Measurements from ENCODE around the gene TLDC2. TPM values are rescaled to one million over a fixed set of nuclear protein-coding genes. Genes with fewer than 3 reads are reported as not detected.

The TLDC2 gene
- total RNA-seq, 1 experiment from 2014 or later: 0.17 TPM

DNA sequence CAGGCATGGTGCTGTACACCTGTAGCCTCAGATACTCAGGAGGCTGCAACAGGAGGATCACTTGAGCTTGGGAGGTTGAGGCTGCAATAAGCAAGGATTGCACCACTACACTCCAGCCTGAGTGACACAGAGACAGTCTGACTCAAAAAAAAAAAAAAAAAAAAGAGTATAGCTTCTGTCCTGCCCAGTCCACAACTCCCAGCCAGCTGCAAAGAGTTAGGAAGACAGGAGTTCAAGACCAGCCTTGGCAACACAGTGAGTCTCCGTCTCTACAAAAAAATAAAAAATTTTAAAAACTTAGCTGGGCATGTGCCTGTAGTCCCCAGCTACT lies 28.3 kb upstream of the TLDC2 start:
- ChIA-PET POLR2A (interaction anchor here (0.8 kb wide), 1 partner anchor 12 kb away, joined by 4 read pairs; no protein-coding TSS in a partner anchor), CTCF (interaction anchor here (0.6 to 3.2 kb wide), 7 partner anchors 8 to 45 kb away, joined by 3 to 14 read pairs (median 3); no protein-coding TSS in a partner anchor)
- H3K27ac Mint-ChIP-seq: no peak overlapping the region
- DNase-seq (ENCODE audit: low spot score): no peak
- H3K4me3 Mint-ChIP-seq: no peak overlapping the region
- H3K36me3 Mint-ChIP-seq: peaks cover 14% of the 10 kb centered on the region
- no peak for ATAC-seq
- TF ChIP-seq GTF2I (CRISPR knock-in tag; conservative IDR thresholded peaks at IDR 0.05): no peak
- TF ChIP-seq ZNF219 (CRISPR knock-in tag; IDR thresholded peaks at IDR 0.05; ENCODE audit: borderline replicate concordance): no peak
- H3K9me3 Mint-ChIP-seq: peaks cover 12% of the 10 kb centered on the region
- peaks cover 11% of the 10 kb centered on the region for H3K4me1 Mint-ChIP-seq
- no peaks in the 10 kb centered on the region for H3K27me3 Mint-ChIP-seq (ENCODE audit: low read depth)

DNA sequence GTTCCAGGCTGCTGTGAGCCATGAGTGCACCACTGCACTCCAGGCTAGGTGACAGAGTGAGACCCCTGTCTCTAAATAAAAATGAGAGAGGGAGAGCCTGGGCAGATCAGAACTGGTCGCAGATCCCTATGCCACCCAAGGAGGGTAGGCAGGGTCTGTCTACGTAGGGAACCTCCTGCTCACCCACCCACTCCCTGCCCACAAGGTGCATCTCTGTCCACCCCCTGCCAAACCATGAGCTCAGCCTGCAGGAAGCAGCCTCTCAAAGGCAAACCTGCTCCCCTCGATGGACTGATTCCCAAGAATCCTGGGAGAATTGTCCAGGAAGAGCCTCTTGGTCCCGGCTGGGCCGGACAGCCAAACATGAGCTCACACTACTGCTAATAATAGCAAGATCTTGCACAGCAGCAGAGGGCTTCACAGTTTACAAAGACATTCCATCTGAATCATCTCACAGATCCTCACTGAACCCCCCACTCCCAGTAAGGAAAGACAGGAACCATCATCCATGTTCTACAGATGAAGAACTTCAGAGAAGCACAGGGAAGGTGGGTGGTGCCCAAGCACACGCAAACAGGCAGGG lies 27.8 kb upstream of the TLDC2 start:
- peak overlapping the region; percentile 49; the same call in 1 of the 2 replicates for H3K27ac Mint-ChIP-seq
- ATAC-seq (no peak), DNase-seq (ENCODE audit: low spot score) (no peak)
- peaks cover 12% of the 10 kb centered on the region for H3K9me3 Mint-ChIP-seq
- peaks cover 8% of the 10 kb centered on the region for H3K4me1 Mint-ChIP-seq
- peaks cover 14% of the 10 kb centered on the region for H3K36me3 Mint-ChIP-seq
- H3K27me3 Mint-ChIP-seq (ENCODE audit: low read depth): no peaks in the 10 kb centered on the region
- TF ChIP-seq, protein P1, sequence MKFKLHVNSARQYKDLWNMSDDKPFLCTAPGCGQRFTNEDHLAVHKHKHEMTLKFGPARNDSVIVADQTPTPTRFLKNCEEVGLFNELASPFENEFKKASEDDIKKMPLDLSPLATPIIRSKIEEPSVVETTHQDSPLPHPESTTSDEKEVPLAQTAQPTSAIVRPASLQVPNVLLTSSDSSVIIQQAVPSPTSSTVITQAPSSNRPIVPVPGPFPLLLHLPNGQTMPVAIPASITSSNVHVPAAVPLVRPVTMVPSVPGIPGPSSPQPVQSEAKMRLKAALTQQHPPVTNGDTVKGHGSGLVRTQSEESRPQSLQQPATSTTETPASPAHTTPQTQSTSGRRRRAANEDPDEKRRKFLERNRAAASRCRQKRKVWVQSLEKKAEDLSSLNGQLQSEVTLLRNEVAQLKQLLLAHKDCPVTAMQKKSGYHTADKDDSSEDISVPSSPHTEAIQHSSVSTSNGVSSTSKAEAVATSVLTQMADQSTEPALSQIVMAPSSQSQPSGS (CRISPR knock-in tag; IDR thresholded peaks at IDR 0.05; ENCODE audit: borderline replicate concordance, low read depth): no peak
- TF ChIP-seq NR2C2 (CRISPR knock-in tag; IDR thresholded peaks at IDR 0.05): no peak
- TF ChIP-seq, protein P2, sequence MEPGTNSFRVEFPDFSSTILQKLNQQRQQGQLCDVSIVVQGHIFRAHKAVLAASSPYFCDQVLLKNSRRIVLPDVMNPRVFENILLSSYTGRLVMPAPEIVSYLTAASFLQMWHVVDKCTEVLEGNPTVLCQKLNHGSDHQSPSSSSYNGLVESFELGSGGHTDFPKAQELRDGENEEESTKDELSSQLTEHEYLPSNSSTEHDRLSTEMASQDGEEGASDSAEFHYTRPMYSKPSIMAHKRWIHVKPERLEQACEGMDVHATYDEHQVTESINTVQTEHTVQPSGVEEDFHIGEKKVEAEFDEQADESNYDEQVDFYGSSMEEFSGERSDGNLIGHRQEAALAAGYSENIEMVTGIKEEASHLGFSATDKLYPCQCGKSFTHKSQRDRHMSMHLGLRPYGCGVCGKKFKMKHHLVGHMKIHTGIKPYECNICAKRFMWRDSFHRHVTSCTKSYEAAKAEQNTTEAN (CRISPR knock-in tag; IDR thresholded peaks at IDR 0.05): no peak
- no peak for TF ChIP-seq NFYB (CRISPR knock-in tag; conservative IDR thresholded peaks at IDR 0.05; ENCODE audit: low read depth)
- TF ChIP-seq, protein P3, sequence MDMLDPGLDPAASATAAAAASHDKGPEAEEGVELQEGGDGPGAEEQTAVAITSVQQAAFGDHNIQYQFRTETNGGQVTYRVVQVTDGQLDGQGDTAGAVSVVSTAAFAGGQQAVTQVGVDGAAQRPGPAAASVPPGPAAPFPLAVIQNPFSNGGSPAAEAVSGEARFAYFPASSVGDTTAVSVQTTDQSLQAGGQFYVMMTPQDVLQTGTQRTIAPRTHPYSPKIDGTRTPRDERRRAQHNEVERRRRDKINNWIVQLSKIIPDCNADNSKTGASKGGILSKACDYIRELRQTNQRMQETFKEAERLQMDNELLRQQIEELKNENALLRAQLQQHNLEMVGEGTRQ (CRISPR knock-in tag; IDR thresholded peaks at IDR 0.05): no peak
- TF ChIP-seq, protein P4, sequence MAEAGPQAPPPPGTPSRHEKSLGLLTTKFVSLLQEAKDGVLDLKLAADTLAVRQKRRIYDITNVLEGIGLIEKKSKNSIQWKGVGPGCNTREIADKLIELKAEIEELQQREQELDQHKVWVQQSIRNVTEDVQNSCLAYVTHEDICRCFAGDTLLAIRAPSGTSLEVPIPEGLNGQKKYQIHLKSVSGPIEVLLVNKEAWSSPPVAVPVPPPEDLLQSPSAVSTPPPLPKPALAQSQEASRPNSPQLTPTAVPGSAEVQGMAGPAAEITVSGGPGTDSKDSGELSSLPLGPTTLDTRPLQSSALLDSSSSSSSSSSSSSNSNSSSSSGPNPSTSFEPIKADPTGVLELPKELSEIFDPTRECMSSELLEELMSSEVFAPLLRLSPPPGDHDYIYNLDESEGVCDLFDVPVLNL (CRISPR knock-in tag; IDR thresholded peaks at IDR 0.05; ENCODE audit: borderline replicate concordance, low read depth): no peak
- TF ChIP-seq, protein P5, sequence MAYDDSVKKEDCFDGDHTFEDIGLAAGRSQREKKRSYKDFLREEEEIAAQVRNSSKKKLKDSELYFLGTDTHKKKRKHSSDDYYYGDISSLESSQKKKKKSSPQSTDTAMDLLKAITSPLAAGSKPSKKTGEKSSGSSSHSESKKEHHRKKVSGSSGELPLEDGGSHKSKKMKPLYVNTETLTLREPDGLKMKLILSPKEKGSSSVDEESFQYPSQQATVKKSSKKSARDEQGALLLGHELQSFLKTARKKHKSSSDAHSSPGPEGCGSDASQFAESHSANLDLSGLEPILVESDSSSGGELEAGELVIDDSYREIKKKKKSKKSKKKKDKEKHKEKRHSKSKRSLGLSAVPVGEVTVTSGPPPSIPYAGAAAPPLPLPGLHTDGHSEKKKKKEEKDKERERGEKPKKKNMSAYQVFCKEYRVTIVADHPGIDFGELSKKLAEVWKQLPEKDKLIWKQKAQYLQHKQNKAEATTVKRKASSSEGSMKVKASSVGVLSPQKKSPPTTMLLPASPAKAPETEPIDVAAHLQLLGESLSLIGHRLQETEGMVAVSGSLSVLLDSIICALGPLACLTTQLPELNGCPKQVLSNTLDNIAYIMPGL (CRISPR knock-in tag; IDR thresholded peaks at IDR 0.05): no peak
- no peak for TF ChIP-seq GABPB1 (CRISPR knock-in tag; IDR thresholded peaks at IDR 0.05)
- TF ChIP-seq, protein P6, sequence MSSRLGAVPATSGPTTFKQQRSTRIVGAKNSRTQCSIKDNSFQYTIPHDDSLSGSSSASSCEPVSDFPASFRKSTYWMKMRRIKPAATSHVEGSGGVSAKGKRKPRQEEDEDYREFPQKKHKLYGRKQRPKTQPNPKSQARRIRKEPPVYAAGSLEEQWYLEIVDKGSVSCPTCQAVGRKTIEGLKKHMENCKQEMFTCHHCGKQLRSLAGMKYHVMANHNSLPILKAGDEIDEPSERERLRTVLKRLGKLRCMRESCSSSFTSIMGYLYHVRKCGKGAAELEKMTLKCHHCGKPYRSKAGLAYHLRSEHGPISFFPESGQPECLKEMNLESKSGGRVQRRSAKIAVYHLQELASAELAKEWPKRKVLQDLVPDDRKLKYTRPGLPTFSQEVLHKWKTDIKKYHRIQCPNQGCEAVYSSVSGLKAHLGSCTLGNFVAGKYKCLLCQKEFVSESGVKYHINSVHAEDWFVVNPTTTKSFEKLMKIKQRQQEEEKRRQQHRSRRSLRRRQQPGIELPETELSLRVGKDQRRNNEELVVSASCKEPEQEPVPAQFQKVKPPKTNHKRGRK (CRISPR knock-in tag; IDR thresholded peaks at IDR 0.05; ENCODE audit: borderline replicate concordance): no peak
- TF ChIP-seq CREB1 (CRISPR knock-in tag; IDR thresholded peaks at IDR 0.05): no peak
- TF ChIP-seq JUN (CRISPR knock-in tag; IDR thresholded peaks at IDR 0.05): no peak
- H3K4me3 Mint-ChIP-seq: no peak overlapping the region
- ChIA-PET CTCF (interaction anchor here (0.7 to 3.2 kb wide), 6 partner anchors 8 to 46 kb away, joined by 3 to 14 read pairs (median 4); no protein-coding TSS in a partner anchor), POLR2A (interaction anchor here (0.8 kb wide), 1 partner anchor 12 kb away, joined by 4 read pairs; no protein-coding TSS in a partner anchor)

Measured in WTC11 (cell line).